IPS-18c (cell line): ENCODE measurements around the gene CCDC91.

Experiments used
- H3K4me3 ChIP-seq: 2 replicates; pipeline ENCODE4 v1.7.0; 2013; ENCODE audit warnings: low read depth, mild to moderate bottlenecking, low read length, moderate library complexity; ENCODE audit not compliant: insufficient read depth
- H3K9me3 ChIP-seq: one replicate; pipeline ENCODE4 v1.6.1; 2013; ENCODE audit warnings: mild to moderate bottlenecking, low read length, moderate library complexity; ENCODE audit not compliant: control insufficient read depth, insufficient read depth

CCDC91 gene

GRCh38 chr12:28555748-28556147 lies 365.5 kb downstream of the CCDC91 start:
- Histone ChIP-seq H3K4me3 (no peak overlapping the region), H3K9me3 (no peaks in the 10 kb centered on the region)

GRCh38 chr12:28558250-28558649 lies 368.0 kb downstream of the CCDC91 start:
- Histone ChIP-seq H3K9me3 (no peaks in the 10 kb centered on the region), H3K4me3 (no peak overlapping the region)

- H3K9me3 ChIP-seq = no peaks in the 10 kb centered on the region
- H3K4me3 ChIP-seq = no peak overlapping the region
Observed at GRCh38 chr12:28563286-28563685, 373.0 kb downstream of the CCDC91 start.

GRCh38 chr12:28563936-28564335 lies 373.7 kb downstream of the CCDC91 start:
- no peak overlapping the region for H3K4me3 ChIP-seq
- H3K9me3 ChIP-seq = no peaks in the 10 kb centered on the region

GRCh38 chr12:28568118-28568517 lies 377.9 kb downstream of the CCDC91 start:
- no peak overlapping the region for H3K4me3 ChIP-seq
- no peaks in the 10 kb centered on the region for H3K9me3 ChIP-seq

- Histone ChIP-seq H3K9me3 (no peaks in the 10 kb centered on the region), H3K4me3 (no peak overlapping the region)
Observed at GRCh38 chr12:28568704-28569103, 378.4 kb downstream of the CCDC91 start.

GRCh38 chr12:28569698-28570411 lies 379.6 kb downstream of the CCDC91 start:
- H3K4me3 ChIP-seq = no peak overlapping the region
- H3K9me3 ChIP-seq = no peaks in the 10 kb centered on the region

GRCh38 chr12:28570811-28571210 lies 380.6 kb downstream of the CCDC91 start:
- no peak overlapping the region for H3K4me3 ChIP-seq

GRCh38 chr12:28574746-28575592 lies 384.7 kb downstream of the CCDC91 start:
- no peak overlapping the region for H3K4me3 ChIP-seq
- no peaks in the 10 kb centered on the region for H3K9me3 ChIP-seq

More at GRCh38 chr12:28570811-28571210, 380.6 kb downstream of the CCDC91 start:
- no peaks in the 10 kb centered on the region for H3K9me3 ChIP-seq

GRCh38 chr12:28575593-28576205 lies 385.4 kb downstream of the CCDC91 start:
- Histone ChIP-seq H3K9me3 (no peaks in the 10 kb centered on the region), H3K4me3 (no peak overlapping the region)

GRCh38 chr12:28578361-28578760 lies 388.1 kb downstream of the CCDC91 start:
- H3K9me3 ChIP-seq = no peaks in the 10 kb centered on the region
- no peak overlapping the region for H3K4me3 ChIP-seq

- no peaks in the 10 kb centered on the region for H3K9me3 ChIP-seq
Observed at GRCh38 chr12:28578833-28579252, 388.6 kb downstream of the CCDC91 start.

GRCh38 chr12:28582672-28583376 lies 392.6 kb downstream of the CCDC91 start:
- no peaks in the 10 kb centered on the region for H3K9me3 ChIP-seq
- H3K4me3 ChIP-seq = no peak overlapping the region

More at GRCh38 chr12:28578833-28579252, 388.6 kb downstream of the CCDC91 start:
- H3K4me3 ChIP-seq = no peak overlapping the region

GRCh38 chr12:28583701-28584261 lies 393.5 kb downstream of the CCDC91 start:
- Histone ChIP-seq H3K4me3 (no peak overlapping the region), H3K9me3 (no peaks in the 10 kb centered on the region)

- no peak overlapping the region for H3K4me3 ChIP-seq
- no peaks in the 10 kb centered on the region for H3K9me3 ChIP-seq
Observed at GRCh38 chr12:28585146-28585545, 394.9 kb downstream of the CCDC91 start.

GRCh38 chr12:28586481-28586880 lies 396.2 kb downstream of the CCDC91 start:
- H3K4me3 ChIP-seq = no peak overlapping the region
- no peaks in the 10 kb centered on the region for H3K9me3 ChIP-seq

- no peaks in the 10 kb centered on the region for H3K9me3 ChIP-seq
- no peak overlapping the region for H3K4me3 ChIP-seq
Observed at GRCh38 chr12:28591831-28592230, 401.6 kb downstream of the CCDC91 start.
